Activated CD4-positive, alpha-beta T cell treated with anti-CD3 and anti-CD28 coated beads, Interleukin-2, amount 50 U/mL, for 4 hours (primary cell): ENCODE data around the gene PIP4K2A.

ENCODE experiments used
- DNase-seq, 2 experiments: peaks; one replicate each; pipeline ENCODE4 v3.0.0-alpha.2; 2020

PIP4K2A gene

DNA sequence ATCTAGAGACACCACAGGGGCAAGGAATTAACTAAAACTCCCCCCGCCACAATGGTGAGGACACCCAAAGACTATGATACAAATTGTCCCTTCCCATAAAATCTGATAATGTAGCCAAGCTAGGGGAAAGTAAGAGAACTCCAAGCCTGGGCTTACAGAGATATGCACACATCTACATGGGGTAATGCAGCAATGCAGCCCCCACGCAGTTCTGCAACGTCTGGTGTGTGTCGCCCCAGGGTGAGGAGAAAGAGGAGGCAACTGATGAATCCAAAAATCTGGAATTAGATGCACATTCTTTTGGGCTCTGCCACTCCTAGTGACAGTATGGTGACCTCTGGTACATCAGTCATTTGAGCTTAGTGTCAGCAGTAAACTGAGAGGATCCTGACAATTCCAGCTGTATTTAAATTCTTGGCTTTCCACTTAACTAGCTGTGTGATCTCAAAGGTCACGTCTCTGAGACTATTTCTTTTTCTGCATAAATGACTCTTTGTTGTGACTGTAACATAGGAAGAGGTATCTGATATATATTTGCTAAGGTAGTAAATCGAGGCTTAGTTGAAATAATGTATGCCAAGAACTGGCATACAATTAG, 51.5 kb downstream of the PIP4K2A start:
- DNase-seq: no peak

DNA sequence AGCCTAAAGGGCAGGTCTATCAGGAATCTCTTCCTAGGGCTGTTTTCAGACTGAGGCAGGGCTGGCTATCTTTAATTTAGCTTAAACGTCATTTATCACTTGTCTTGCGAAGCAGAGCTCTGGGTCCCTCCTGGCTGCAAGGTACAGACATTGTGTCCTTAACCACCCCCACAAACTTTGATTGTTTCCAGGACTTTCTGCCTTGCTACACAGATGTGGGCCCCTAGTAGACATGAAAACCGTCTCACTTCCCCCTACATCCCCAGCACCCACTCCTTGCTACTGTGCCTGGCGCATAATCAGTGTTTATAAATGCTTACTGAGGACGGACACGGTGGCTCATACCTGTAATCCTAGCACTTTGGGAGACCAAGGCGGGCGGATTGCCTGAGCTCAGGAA, 54.5 kb downstream of the PIP4K2A start:
- no peak for DNase-seq

DNA sequence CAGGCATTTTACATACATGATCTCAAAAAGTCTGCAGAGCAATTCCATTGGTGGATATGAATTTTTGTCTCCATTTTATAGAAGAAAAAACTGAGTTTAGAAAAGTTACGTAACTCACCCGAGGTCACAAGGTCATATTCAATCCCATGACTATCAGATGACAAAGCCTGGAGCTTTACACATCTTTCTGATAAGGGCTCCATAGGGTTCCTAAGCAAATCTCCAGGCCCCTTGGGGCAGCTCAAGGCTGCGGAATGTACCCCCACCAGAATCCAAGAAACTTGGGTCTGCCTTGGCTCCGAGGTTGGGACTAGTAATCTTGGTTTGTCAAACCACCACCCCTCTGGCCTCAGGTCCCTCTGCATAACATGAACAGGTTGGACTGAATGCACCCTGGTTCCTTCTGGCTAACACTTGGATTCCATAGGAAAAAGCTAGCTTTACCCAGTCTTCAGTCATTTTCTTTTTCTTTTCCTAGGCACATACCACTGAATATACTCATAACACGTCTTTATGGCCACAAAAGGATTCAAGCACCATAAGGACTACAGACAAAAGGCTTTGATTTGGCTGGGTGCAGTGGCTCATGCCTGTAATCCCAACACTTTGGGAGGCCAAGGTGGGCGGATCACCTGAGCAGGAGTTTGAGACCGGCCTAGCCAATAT, 55.5 kb downstream of the PIP4K2A start:
- no peak for DNase-seq

DNA sequence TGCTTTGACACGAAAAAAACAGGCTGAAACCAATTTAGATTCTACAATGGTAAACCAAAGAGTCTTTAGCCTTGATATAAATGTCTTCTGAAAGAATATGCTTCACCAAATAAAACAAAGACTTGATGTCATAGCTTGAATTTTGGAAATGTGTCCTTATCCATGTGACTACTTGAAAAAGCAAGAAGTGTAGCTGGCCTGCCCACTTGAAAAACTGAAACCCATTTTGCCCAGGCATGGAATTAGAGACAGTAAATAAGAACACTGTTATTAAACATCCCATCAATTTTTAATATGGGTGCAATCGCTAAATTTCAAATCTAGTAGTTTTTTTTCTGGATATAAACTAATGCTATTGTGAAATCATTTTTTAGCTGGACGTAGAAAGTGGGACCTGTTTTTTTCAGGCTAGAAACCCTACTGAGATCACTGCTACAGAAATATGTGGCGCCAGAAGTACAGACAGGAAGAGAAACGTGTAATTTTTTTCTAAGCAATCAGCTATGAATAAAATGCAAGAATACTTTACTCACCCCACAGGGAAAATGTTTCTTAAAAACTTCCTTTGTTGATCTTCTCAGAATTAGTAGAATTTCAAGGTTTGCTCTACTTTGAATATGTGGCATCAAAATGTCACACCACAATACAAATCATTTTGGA, 56.7 kb downstream of the PIP4K2A start:
- DNase-seq: no peak

- no peak for DNase-seq
Measured at GRCh38 chr10:22657024-22657423, 57.4 kb downstream of the PIP4K2A start.

DNA sequence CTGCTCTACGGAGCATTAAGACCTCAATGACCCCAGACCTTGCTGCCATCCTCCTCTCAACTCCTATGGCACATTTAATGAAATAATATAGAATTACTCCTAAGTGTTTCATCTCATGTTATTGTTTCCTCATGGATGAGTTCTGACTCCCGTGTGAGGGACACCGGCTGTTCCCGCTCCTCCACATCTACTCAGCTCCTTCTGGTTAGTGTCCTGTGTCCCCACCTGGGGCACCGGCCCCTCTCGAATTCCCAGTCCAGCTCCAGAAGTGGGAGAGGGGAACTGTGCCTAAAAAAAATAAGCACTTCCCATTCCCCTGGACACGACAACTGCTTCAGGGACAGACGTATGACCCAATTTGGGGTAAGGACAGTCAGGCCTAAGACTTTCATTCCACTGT, 58.3 kb downstream of the PIP4K2A start:
- DNase-seq: no peak

DNA sequence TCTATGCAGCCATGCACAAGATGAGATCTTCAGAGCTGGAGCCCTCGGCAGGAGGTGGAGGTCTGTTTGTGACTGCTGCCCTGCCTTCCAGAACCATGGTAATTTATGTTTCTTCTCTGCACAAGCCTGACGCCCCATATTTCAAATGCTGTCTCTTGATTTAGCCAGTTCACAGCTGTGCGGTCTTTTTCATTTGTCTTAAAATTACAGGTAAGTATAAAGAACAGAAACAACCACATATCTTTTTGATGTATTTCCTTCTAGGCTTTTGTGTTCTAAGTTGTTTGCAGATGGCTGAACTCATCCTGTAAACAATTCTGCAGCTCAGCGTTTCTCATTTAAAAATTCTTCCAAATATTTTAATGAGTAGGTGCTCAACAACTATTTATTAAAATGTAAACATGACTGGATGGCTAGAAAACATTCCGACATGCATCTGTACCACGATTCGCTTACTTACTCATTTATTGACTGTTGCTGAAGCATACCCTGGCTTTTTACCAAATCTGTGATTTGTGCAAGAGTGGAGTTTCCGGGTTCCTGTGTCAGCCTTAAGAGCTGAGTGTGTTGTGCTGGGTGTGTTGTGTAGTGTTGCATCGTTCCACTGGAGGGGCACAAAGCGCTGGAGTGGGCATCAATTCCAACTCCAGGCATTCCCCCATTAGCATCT, 58.9 kb downstream of the PIP4K2A start:
- DNase-seq: peak; percentile 20 to 23

DNA sequence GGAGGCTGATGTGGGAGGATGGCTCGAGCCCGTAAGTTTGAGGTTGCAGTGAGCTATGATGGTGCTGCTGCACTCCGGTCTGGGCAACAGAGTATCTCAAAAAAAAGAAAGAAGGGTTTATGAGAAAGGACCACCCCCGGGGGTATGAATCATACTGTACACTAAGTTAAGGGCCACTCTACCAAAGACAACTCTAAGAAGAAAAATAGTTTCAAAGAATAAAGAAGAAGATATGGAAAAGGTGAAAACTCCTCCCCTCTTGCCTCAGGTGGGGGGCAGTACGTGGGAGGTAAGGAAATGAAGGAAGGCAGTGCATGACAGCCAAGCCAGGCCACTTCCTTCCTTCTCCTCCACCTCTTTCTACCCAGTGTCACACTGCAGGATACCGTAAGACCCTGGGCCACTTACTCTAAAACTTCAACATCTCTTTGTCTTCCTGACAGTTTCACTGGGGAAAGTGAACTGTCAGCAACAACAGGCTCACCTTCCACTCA, 61.3 kb downstream of the PIP4K2A start:
- peak; percentile 39 to 52 for DNase-seq

- peak in 1 of 2 experiments; percentile 25 for DNase-seq
Measured at GRCh38 chr10:22651276-22651980, 63.0 kb downstream of the PIP4K2A start.

GRCh38 chr10:22649994-22650393, 64.4 kb downstream of the PIP4K2A start:
- DNase-seq: no peak

DNA sequence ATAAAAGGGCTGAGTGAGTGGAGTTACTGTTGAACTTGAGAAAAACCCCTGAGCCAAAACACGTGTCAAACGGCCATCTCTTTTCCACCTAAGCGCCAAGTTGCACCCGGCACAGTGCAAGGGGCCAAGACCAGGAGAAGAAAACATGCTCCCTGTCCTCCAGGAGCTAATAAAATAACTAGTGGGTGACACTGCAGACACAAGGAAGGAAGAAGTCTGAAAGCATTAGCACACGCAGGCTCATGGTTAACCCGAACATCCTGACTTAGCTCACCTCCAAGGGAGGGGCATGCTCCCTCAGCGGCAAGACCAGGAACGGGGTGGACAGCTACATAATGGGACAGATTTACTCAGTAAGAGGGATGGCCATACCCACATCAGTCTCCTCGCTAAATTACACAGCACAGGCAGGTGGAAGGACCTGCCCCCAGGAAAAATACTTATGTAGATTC, 65.0 kb downstream of the PIP4K2A start:
- DNase-seq: peak in 1 of 2 experiments; percentile 28

DNA sequence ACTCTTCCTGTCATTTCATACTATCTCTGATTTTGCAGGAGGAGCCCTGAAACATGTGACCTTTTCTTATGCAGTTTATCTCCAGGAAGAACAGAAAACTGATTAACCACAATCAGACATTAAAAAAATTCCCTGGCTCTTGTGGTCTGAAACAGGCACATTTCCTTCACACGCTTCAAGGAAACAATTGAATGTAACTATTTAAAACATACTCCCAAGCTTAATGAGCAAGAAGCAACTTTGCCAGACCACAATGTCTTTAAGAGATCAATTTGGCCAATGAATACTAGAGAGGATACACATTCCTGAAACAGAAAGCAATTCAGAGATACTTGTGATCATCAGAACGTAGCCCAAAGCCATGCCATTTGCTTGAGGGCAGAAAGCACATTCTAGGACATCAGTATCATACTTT, 65.8 kb downstream of the PIP4K2A start:
- DNase-seq: no peak

- no peak for DNase-seq
Measured at GRCh38 chr10:22647244-22647643, 67.1 kb downstream of the PIP4K2A start.

- no peak for DNase-seq
Measured at GRCh38 chr10:22646388-22646853, 68.0 kb downstream of the PIP4K2A start.

- DNase-seq: no peak
Measured at GRCh38 chr10:22644222-22644621, 70.2 kb downstream of the PIP4K2A start.

GRCh38 chr10:22643775-22644174, 70.6 kb downstream of the PIP4K2A start:
- DNase-seq: no peak

DNA sequence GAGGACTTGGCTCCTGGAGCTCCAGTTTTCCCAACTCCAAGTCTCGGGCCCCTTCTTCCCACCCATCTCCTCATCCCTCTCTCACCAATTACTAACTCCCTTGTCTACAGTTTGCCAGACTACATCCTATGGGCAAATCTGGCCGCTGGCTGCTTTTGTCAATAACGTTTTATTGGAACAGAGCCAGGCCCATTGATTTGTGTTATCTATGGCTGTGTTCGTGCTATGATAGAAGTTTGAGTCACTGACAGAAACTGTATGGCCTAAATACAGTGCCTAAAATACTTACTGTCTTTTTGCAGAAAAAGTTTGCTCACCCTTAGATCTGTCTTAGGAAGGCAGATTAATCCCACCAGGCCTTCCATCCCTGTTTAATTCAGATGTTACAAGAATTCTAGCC, 71.3 kb downstream of the PIP4K2A start:
- DNase-seq: no peak

DNA sequence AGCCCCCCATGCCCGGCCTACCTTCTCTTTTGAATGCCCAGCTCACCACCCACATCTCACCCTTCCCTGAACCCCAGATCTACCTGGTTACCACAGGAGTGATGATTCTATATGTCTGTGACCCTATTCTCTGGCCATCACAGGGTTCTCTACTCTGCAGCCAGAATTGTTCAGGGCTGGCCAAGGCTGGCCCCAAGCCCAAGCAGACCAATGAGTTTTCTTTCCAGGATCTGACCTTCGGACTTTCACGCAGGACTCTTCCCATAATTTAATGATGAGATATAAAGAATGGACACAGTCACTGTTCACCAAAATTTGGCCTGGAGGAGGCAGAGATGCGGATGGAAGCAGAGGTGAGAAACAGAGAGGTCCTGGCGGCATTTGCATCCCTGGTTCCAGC, 72.6 kb downstream of the PIP4K2A start:
- no peak for DNase-seq

DNA sequence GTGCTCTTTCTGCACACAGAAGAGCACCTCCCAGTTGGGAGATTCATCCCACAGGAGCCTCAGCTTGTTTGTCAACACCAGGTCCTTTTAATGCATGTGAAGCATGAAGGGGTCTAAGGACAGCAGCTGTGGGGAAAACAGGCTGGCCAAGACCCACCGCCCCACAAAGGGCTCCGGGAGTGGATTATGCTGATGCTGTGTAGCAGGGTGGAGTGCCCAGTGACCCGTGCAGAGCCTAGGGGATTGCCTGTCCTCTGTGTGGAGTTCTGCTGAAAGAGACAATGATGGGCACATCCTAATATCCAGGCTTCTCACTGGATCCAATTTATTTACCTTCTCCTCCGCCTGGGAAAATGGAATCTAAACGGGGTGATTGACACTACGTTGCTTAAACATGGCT, 74.0 kb downstream of the PIP4K2A start:
- no peak for DNase-seq

GRCh38 chr10:22638863-22639262, 75.5 kb downstream of the PIP4K2A start:
- no peak for DNase-seq

DNA sequence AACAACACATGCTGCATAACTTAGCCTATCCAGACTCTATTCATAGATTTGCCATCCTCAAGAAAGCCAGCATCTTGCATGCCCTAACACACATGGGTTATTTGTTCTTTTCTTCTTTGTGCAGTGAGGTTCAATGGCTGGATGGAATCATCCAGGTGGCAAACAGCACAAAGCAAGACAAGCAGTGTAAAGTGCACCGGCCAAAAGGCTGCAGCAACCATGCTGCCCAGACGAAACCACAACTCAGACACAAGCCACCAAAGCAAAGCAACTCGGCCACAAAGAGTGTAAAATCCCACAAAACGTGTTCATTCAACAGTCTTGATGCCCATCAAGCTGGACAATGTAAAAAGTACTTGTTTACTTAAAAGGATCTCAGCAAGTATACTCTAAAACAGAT, 76.9 kb downstream of the PIP4K2A start:
- DNase-seq: no peak

DNA sequence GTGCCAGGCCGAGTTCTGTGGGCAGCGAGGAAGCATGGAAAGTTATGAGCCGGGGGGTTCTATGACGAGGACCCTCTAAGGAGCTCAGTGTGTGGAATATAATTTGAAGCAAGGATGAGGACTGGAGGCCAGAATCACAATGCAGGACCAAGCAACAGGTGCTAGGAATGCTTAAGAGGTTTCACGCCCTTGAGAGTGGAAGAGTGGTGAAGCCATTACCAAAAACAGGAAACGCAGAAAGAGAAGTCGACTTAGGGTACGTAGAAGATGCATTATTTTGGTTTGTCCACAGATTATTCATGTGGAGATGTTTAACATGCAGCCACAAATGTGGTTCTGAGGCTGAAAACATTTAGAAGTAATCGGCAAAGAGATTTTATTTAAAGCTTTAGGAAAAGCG, 78.7 kb downstream of the PIP4K2A start:
- no peak for DNase-seq
